CD4-positive, alpha-beta T cell treated with Interleukin-15 for 1 hour (primary cell): Measurements from ENCODE around the gene FOXP4.

Experiments
- DNase-seq: peaks from one replicate; pipeline ENCODE4 v3.0.0-alpha.2; 2020

Gene FOXP4

DNA sequence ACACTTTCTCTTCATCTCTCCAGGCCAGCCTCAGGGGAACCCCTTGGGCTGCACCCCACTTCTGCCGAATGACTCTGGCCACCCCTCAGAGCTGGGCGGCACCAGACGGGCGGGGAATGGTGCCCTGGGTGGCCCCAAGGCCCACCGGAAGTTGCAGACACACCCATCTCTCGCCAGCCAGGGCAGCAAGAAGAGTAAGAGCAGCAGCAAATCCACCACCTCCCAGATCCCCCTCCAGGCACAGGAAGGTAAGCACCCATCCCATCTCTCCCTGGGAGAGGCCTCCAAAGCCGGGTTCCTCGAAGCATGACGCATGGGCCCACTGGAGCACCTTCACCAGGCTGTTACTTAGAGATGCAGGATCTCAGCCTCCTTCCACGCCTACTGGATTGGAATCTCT, 103.4 kb downstream of the FOXP4 start:
- DNase-seq, result no peak

GRCh38 chr6:41650120-41650519, 103.9 kb downstream of the FOXP4 start:
- DNase-seq, result no peak

GRCh38 chr6:41651246-41651961, 105.2 kb downstream of the FOXP4 start:
- DNase-seq, result no peak
